OCI-LY7 (cell line): Measurements from ENCODE around the gene HIGD2B.

Experiments used
- CTCF ChIP-seq: fragments of 200-600 bp; sonication (generic); conservative IDR thresholded peaks from 2 replicates; pipeline ENCODE4 v1.5.1; 2014; ENCODE audit warnings: mild to moderate bottlenecking, antibody characterized with exemption, low read length, moderate library complexity, mixed read lengths
- EZH2phosphoT487 ChIP-seq: fragments of 200-600 bp; sonication (generic); IDR thresholded peaks from 2 replicates; pipeline ENCODE4 v1.6.1; 2018; ENCODE audit warnings: low read depth, borderline replicate concordance, mild to moderate bottlenecking, mixed run types, antibody characterized with exemption, low read length, moderate library complexity, mixed read lengths

- TF ChIP-seq CTCF, result no peak
- no peak for TF ChIP-seq EZH2phosphoT487
Measured at GRCh38 chr15:72688697-72689096, 2.7 kb upstream of the HIGD2B start.
